ENCODE results near the gene KCTD15.

KCTD15 gene

GRCh38 chr19:33789344-33789743, 7.3 kb upstream of the KCTD15 start (continued):
- no peak for TF ChIP-seq TSHZ2 (CRISPR knock-in tag; IDR thresholded peaks at IDR 0.05)
- no peak for TF ChIP-seq OSR1 (CRISPR knock-in tag; IDR thresholded peaks at IDR 0.05)
- TF ChIP-seq ARNTL (CRISPR knock-in tag; IDR thresholded peaks at IDR 0.05; ENCODE audit: borderline replicate concordance, low read depth) = no peak

- no peak for ATAC-seq
- TF ChIP-seq ARNTL (CRISPR knock-in tag; IDR thresholded peaks at IDR 0.05; ENCODE audit: borderline replicate concordance, low read depth) (no peak), ZNF8 (CRISPR knock-in tag; IDR thresholded peaks at IDR 0.05) (no peak), ISL1 (CRISPR knock-in tag; IDR thresholded peaks at IDR 0.05) (no peak), RARB (CRISPR knock-in tag; IDR thresholded peaks at IDR 0.05) (no peak), SNAI2 (CRISPR knock-in tag; IDR thresholded peaks at IDR 0.05) (no peak), ZFP3 (CRISPR knock-in tag; IDR thresholded peaks at IDR 0.05) (no peak), PPARA (CRISPR knock-in tag; IDR thresholded peaks at IDR 0.05; ENCODE audit: borderline replicate concordance) (no peak), GLIS3 (CRISPR knock-in tag; IDR thresholded peaks at IDR 0.05) (no peak), ESRRG (CRISPR knock-in tag; IDR thresholded peaks at IDR 0.05) (no peak), PATZ1 (CRISPR knock-in tag; IDR thresholded peaks at IDR 0.05; ENCODE audit: borderline replicate concordance) (no peak), ZNF565 (CRISPR knock-in tag; conservative IDR thresholded peaks at IDR 0.05; ENCODE audit: low read depth) (no peak), TCF4 (CRISPR knock-in tag; IDR thresholded peaks at IDR 0.05; ENCODE audit: borderline replicate concordance) (no peak), CSRNP3 (CRISPR knock-in tag; IDR thresholded peaks at IDR 0.05) (no peak), CREB5 (CRISPR knock-in tag; IDR thresholded peaks at IDR 0.05; ENCODE audit: low read depth) (no peak), TOX (CRISPR knock-in tag; IDR thresholded peaks at IDR 0.05; ENCODE audit: borderline replicate concordance) (no peak), CSDC2 (CRISPR knock-in tag; IDR thresholded peaks at IDR 0.05) (no peak), OSR1 (CRISPR knock-in tag; IDR thresholded peaks at IDR 0.05) (no peak), ZC3H10 (CRISPR knock-in tag; IDR thresholded peaks at IDR 0.05) (no peak), ZFP30 (CRISPR knock-in tag; IDR thresholded peaks at IDR 0.05) (no peak)
Measured at GRCh38 chr19:33794683-33795369, 1.8 kb upstream of the KCTD15 start.

- peak; percentile 76 for ATAC-seq
- TF ChIP-seq BACH2 (CRISPR knock-in tag; IDR thresholded peaks at IDR 0.05; ENCODE audit: borderline replicate concordance) (no peak), CSDC2 (CRISPR knock-in tag; IDR thresholded peaks at IDR 0.05) (no peak), ZNF70 (CRISPR knock-in tag; IDR thresholded peaks at IDR 0.05) (no peak), PPARA (CRISPR knock-in tag; IDR thresholded peaks at IDR 0.05; ENCODE audit: borderline replicate concordance) (no peak), CSRNP3 (CRISPR knock-in tag; IDR thresholded peaks at IDR 0.05) (no peak), POU6F1 (CRISPR knock-in tag; IDR thresholded peaks at IDR 0.05; ENCODE audit: borderline replicate concordance, low read depth) (no peak)
Measured at GRCh38 chr19:33795370-33796163, 1.1 kb upstream of the KCTD15 start.
